ENCODE data around the gene ZNF205. TPM values are rescaled to one million over a fixed set of nuclear protein-coding genes. Genes with fewer than 3 reads are reported as not detected.

Gene ZNF205
- total and polyA plus RNA-seq, 2 of the 13 experiments (the other 11 are each of a cell fraction or from before 2014, with no cell fraction given) = 5.8 to 10.2 TPM

GRCh38 chr16:3143598-3144320 is 31.4 kb downstream of the ZNF205 start (continued):
- TF ChIP-seq RERE (CRISPR knock-in tag; IDR thresholded peaks at IDR 0.05; ENCODE audit: low read depth) (no peak), UBTF (CRISPR knock-in tag; IDR thresholded peaks at IDR 0.05) (peak; percentile 89), RXRA (CRISPR knock-in tag; IDR thresholded peaks at IDR 0.05) (no peak), ZNF609 (CRISPR knock-in tag; IDR thresholded peaks at IDR 0.05; ENCODE audit: borderline replicate concordance) (peak; percentile 10; the same call in 1 of the 2 replicates), REXO4 (CRISPR knock-in tag; IDR thresholded peaks at IDR 0.05; ENCODE audit: borderline replicate concordance) (no peak), KAT7 (CRISPR knock-in tag; IDR thresholded peaks at IDR 0.05; ENCODE audit: borderline replicate concordance) (0 out of 2 replicates have a peak, but pooled peaks have one; percentile 11), CEBPZ (IDR thresholded peaks at IDR 0.05; ENCODE audit: low read length) (no peak), RNF2 (conservative IDR thresholded peaks at IDR 0.05; ENCODE audit: low read depth) (no peak), YEATS2 (CRISPR knock-in tag; IDR thresholded peaks at IDR 0.05; ENCODE audit: borderline replicate concordance) (no peak), KAT8 (CRISPR knock-in tag; IDR thresholded peaks at IDR 0.05) (0 out of 2 replicates have a peak, but pooled peaks have one; percentile 29), SP140L (CRISPR knock-in tag; IDR thresholded peaks at IDR 0.05; ENCODE audit: borderline replicate concordance) (no peak)

All from HepG2 (cell line).